ENCODE results near the gene BAIAP3. TPM values are rescaled to one million over a fixed set of nuclear protein-coding genes. Genes with fewer than 3 reads are reported as not detected.

The BAIAP3 gene
- total RNA-seq, 1 donor from 2014 or later: 1.4 TPM

GRCh38 chr16:1361685-1362360 is 28.4 kb downstream of the BAIAP3 start:
- intact Hi-C loops (cut with micrococcal nuclease): loop anchor here (5.0 kb wide), 1 partner anchor 50 kb away; the partner anchor contains the start of gene UNKL

DNA sequence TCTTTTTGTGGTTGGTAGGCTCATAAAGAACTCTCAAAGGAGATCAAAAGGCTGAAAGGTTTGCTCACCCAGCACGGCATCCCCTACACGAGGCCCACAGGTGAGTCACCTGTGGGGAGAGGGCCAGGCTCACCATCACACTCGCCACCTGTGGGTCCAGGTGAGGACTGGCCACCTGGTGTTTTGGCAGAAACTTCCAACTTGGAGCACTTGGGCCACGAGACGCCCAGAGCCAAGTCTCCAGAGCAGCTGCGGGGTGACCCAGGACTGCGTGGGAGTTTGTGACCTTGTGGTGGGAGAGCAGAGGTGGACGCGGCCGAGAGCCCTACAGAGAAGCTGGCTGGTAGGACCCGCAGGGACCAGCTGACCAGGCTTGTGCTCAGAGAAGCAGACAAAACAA is 29.4 kb downstream of the BAIAP3 start:
- intact Hi-C loops (cut with micrococcal nuclease): loop anchor here (1.0 to 5.0 kb wide), 2 partner anchors 49 to 315 kb away; partner anchors contain the start of genes JPT2 and UNKL

DNA sequence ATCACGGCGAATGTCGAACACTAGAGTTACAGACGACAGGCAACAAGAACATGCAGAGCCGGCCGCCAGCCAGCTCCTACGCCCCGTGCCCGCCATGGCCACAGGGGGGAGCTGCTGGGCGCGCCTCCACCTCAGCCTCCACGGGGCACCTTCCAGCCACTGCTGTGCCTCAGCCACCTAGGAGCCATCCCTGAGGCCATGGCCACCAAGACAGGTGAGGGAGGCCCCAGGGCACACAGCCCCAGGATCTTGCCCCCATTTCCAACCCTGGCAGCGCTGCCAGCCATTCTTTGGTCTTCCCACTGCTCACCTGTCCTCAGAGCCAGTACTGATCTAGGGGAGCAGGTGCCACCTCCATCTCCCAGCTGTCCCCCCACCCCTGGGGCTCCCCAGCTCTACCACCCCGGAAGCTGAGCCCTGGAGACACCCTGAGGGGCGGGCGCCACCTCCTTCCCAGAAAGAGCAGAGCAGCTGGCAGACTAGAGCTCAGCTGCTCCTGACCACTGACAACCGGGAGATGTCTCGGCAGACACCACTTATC is 30.1 kb downstream of the BAIAP3 start:
- intact Hi-C loops (cut with micrococcal nuclease): loop anchor here (1.0 to 5.0 kb wide), 2 partner anchors 49 to 315 kb away; partner anchors contain the start of genes JPT2 and UNKL

DNA sequence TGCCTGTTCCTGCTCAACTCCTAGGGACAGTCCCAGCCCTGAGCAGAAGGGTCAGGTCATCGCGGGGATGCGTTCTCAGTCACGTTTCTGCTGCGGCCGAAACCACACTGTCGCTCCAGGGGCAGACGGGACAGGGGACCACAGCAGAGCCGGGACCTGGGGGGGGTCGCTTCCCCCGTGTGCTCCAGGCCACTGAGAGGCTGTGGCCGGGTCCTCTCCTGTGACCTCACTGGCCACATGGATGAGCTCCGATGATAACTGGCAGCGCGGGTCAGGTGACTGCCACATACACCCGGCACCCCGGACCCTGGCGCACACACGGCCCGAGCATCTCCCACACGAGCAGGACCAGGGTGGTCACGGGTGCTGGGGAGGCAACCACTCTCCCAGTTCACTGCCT is 31.1 kb downstream of the BAIAP3 start:
- intact Hi-C loops (cut with micrococcal nuclease): loop anchor here (5.0 kb wide), 1 partner anchor 48 kb away; the partner anchor contains the start of gene UNKL

DNA sequence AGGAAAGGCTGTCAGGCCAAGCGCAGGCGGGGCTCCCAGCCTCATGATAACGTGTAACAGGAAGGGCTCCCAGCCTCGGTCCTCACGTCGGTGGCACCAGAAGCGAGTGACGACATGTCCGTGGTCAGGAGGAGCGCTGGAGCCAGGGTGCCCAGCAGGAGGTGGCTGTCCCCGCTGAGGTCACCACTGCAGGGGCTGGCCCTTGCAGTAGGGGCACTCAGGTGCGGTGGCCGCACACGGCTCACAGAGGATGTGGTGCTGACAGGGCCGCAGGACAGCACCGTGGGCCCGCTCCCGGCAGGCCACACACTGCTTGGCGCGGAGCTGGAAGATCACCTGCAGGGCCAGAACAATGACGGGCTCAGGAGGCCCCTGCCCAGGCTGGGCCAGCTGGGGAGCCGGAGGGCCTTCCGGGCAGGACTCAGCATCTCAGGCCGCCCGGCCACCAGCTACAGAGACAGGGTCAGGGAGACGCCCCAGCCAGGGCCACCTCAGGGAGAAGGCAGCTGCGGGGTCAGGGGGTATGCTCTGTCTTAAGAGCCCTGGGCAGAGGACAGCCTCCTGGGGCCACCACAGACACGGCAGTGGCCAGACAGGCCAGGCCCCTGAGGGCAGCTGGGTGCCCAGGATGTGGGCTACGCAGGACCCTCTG is 32.7 kb downstream of the BAIAP3 start:
- intact Hi-C loops (cut with micrococcal nuclease): no loop called here

- intact Hi-C loops (cut with micrococcal nuclease): no loop called here
Measured at GRCh38 chr16:1366712-1367299, 33.4 kb downstream of the BAIAP3 start.

DNA sequence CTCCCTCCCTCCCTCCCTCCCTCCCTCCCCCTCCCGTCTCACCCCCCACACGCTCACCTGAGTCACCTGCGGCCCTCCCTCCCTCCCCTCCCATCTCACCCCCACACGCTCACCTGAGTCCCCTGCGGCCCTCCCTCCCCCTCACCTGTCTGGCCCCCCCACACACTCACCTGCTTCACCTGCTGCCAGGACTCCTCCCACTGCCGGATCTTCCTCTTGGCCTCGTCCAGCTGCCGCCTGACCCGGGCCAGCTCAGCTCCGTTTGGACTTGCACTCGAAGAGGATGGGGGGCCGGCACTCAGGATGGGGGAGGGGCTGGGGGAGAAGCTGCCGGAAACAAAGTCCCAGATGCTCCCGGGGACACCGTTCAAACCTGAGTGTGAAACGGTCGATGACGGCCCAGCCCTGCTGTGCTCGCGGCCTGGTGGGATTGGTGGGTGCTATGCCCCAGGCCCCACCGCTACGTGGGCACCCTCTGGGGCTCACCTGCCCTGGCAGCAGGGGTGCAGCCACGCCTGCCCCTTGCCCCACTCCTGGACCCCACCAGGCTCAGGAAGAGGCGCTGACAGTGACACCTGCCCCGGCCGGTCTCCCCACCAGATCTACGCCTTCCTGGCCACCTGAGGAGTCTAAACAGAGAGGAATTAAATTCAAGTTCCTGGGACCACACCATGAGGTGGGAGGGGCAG is 34.2 kb downstream of the BAIAP3 start:
- intact Hi-C loops (cut with micrococcal nuclease): no loop called here

DNA sequence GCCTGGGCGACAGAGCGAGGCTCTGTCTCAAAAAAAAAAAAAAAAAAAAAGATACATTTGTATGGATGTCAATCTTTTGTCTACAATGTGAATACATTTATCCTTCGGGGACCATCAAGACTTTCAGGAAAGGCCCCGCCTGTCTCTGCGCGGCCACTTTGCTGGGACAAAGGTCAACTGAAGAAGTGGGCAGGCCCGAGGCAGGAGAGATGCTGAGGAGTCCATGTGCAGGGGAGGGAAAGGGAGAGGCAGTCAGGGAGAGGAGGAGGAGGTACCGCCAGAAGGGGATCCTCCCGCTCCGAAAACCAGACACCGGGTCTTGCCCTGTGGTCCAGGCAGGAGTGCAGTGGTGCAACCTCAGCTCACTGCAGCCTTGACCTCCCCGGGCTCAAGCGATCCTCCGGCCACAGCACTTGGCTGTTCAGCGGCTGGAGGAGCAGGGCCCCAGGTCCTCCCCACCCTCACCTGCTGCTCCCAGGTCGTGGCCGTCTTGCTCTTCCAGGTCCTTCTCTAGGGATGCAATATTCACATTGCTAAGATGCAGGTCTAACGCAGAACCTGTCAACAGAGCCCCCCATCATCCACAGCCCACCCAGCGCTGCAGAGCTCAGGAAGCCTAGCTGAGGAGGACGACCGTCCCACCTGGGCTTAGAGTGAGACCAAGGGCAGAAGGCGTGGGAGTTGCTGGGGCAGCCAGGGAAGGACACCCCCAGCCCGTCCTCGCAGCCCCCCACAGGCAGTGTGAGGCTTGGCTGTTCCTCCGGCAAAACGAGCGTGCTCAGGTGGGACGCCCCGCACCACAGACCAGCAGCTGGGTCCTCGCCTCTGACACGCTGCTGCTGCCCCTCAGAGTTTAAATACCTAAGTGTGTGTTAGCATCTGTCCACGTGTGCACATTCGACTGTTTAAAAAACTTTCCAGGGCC is 37.9 kb downstream of the BAIAP3 start:
- intact Hi-C loops (cut with micrococcal nuclease): no loop called here

GRCh38 chr16:1372292-1372950 is 39.0 kb downstream of the BAIAP3 start:
- intact Hi-C loops (cut with micrococcal nuclease): no loop called here

DNA sequence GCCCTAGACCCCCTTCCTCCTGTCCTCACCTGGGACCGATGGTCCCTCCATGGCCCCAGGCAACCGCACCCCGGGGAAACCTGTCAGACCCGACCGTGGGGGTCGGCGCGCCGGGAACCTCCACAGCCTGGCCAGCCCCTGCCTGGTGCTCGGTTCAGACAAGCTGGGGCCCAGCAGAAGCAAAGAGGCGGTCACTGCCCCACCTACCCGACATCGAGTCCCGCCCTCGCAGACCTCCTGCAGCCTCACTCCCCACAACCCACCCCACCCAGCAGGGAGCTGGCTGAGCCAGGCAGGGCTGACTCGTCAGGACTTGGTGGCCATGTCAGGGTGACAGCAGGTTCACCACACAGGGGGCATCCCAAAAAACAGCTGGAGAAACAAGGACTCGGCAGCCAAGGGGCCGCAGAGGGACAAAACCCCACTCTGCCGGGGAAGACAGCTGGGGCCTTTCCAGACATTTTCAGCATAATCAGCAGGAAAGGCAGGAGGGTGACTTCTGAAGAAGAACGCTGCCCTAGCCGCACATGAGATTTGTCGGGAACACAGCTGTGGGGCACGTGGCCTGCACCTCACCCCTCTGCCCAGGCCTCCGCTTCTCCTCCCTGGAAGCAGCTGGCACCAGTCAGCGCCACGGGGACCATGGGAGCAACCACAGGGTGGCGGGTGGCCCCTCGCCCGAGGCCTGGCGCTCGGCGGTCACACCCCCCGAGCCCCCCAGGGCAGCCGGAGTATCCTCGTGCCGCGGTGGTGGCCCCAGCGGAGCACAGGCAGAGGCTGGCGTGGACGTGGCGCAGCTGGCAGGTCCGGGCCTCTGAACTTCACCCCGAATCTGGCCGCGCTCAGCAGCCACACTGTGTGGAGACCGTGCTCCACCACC is 41.2 kb downstream of the BAIAP3 start:
- intact Hi-C loops (cut with micrococcal nuclease): no loop called here

- intact Hi-C loops (cut with micrococcal nuclease): no loop called here
Measured at GRCh38 chr16:1375298-1375640, 41.8 kb downstream of the BAIAP3 start.

- intact Hi-C loops (cut with micrococcal nuclease): no loop called here
Measured at GRCh38 chr16:1375741-1376410, 42.4 kb downstream of the BAIAP3 start.

- intact Hi-C loops (cut with micrococcal nuclease): loop anchor here (2.0 kb wide), 1 partner anchor 69 kb away; the partner anchor contains the start of gene UBE2I
Measured at GRCh38 chr16:1377406-1378010, 44.1 kb downstream of the BAIAP3 start.

DNA sequence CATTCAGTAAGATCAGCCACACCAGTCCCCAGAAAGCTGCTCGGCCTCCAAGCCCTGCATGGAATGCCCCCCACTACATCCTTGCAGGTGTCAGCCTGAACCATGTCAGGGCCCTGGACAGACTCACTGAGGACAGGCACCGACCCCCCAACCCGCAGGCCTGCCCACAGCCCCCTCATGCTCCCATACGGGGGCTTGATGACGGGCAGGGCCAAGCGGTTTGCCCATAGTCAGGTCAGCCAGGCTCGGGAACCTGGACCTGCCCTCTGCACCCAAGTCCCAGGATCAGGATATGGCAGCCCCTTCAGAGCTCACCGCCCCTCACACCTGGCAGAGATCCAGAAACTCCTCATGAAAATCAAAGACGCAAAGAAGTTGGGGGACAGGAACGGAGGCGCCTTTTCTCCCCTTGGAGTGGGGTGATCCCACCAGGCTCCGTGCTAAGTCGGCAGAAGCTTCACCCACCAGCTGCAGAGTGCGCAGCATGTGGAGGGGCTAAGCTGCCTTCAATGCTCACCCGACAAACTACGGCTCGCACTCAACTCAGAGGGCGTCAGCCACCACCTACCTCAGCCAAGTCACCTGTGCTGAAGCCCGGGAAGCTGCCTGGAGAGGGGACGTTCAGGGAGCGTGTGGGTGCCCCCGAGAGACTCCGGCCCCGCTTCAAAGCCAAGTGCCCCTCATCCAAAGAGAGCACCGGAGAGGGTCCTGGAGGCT is 44.8 kb downstream of the BAIAP3 start:
- intact Hi-C loops (cut with micrococcal nuclease): loop anchor here (2.0 kb wide), 1 partner anchor 69 kb away; the partner anchor contains the start of gene UBE2I

DNA sequence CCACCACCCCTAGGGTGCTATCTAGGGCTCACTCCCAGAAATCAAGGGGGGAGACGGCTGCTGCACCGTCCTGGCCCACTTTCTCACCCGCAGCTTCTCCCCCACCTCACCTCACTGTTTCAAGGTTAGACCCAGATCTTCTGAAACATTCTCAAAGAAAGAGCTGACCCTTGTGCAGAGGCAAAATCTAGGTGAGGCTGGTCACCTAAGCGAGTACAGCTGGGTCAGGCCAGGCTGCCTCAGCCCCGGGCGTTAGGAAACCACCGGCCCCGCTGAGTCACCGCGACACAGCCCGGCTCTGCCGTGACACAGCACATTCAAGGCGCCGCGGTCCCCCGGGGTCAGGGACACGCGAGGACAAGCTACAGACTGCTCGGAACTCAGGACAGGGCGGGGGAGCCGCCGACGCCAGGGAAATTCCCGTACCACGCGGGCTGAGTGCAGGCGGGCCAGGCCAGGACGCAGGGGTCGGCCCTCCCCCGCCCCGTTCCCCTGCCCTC is 45.4 kb downstream of the BAIAP3 start:
- intact Hi-C loops (cut with micrococcal nuclease): loop anchor here (1.0 to 2.0 kb wide), 2 partner anchors 41 to 70 kb away; partner anchors contain the start of genes UBE2I and UQCC4

DNA sequence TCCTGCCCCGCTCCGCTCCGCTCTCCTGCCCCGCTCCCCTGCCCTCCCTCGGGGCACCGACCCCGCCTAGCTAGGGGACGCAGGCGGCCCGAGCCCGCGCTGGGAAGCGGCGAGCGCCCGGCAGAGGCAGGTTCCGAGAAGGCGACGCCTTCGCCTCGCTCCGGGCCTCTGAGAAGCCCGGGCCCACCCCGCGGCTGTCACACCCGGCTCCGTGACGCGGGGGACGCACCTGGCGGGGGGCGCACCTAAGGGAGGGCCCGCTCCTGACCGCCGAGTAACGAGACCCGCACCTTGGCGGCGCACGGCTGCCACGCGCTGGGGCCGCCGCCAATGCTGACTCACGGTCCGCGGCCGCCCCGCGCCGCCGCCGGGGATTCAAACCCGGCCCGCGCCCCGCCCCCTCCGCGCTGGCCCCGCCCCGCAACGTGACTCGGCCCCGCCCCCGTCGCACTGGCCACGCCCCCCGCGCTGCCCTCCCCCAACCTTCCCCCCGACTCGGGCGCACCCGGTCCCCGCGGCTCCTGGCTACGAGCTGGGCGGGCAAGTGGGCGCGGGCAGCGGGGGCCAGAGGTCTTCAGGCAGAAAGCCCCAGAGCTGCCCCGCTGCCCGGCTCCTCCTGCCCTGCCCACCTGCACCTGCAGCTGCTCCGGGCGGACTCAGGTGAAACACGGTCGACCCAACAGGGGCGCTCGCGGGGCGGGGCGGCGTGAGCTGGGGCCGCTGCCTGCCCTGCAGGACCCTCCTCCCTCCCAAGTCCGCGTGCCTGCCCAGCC is 46.0 kb downstream of the BAIAP3 start:
- intact Hi-C loops (cut with micrococcal nuclease): loop anchor here (1.0 to 5.0 kb wide), 4 partner anchors 29 to 393 kb away; partner anchors contain the start of genes EME2, MRPS34, NME3 and UBE2I

Measured in T-helper 1 cell treated with Interleukin-12 subunit alpha and Interleukin-12 subunit beta and Interleukin-4 antibody, amounts not matched to agents 30 ng/mL and 1 ng/mL, for 36 hours (primary cell).